Right lobe of liver (tissue), 6 donors: Measurements from ENCODE around the gene MAP4K2. TPM values are rescaled to one million over a fixed set of nuclear protein-coding genes. Genes with fewer than 3 reads are reported as not detected.

Experiments
- ATAC-seq, 4 donors: fragments of 200-7000 bp; cut with Tn5 transposase; one replicate each; pipeline ENCODE4 v1.9.1; 2020; ENCODE audit warnings: mild to moderate bottlenecking in 4 of 4, moderate library complexity in 4 of 4
- DNase-seq, 3 donors: peaks; one replicate each; pipeline ENCODE4 v3.0.0-alpha.2; 2020
- H3K27ac ChIP-seq, 3 donors: fragments of 200-600 bp; one replicate each; pipeline ENCODE4 v1.8.0; 2022
- H3K27me3 ChIP-seq, 2 donors: fragments of 200-600 bp; one replicate each; pipeline ENCODE4 v1.8.0; 2022
- H3K36me3 ChIP-seq, 4 donors: fragments of 200-600 bp; sonication (generic) in 1 of 4; one replicate each; pipeline versions ENCODE4 v1.5.1 to v1.8.0; 2017 to 2022; ENCODE audit warnings: control low read depth in 1 of 4
- H3K4me1 ChIP-seq, 4 donors: fragments of 200-600 bp; sonication (generic) in 1 of 4; one replicate each; pipeline versions ENCODE4 v1.5.1 to v1.8.0; 2017 to 2022; ENCODE audit warnings: control low read depth in 1 of 4
- H3K4me3 ChIP-seq, 3 donors: fragments of 200-600 bp; one replicate each; pipeline ENCODE4 v1.8.0; 2022
- H3K9me3 ChIP-seq, 4 donors: fragments of 200-600 bp; sonication (generic) in 1 of 4; one replicate each; pipeline versions ENCODE4 v1.5.1 to v1.8.0; 2017 to 2022; ENCODE audit warnings: control low read depth in 1 of 4
- POLR2A ChIP-seq: fragments of 450-650 bp; IDR thresholded peaks from one replicate; pipeline ENCODE4 v1.6.1; 2017; ENCODE audit warnings: antibody characterized with exemption, mild to moderate bottlenecking
- WGBS: methylation state at CpG from one replicate; pipeline ENCODE4 v1.1.6; 2018; ENCODE audit warnings: low coverage, low lambda C conversion rate; ENCODE audit not compliant: insufficient coverage; ENCODE audit errors: missing lambda C conversion rate; 5-methylcytosine and 5-hydroxymethylcytosine counted together
- intact Hi-C, 2 donors: fragments of 100-400 bp; cut with DNase I; formaldehyde crosslinking; loops; one replicate each; pipeline versions ENCODE4 v1.11.2 to v1.14.1; 2022
- total RNA-seq, 6 experiments: library from RNA; depleted of rRNA in 2 of 6; stranded (reverse); fragments of >200 nt in 2 of 6; fragmentation: NEBNext Ultra II Directional in 3 of 6; extraction: Animal tissue kit (Norgen Biotek cat#: 25700) in 3 of 6; gene quantifications; one replicate each; pipeline versions ENCODE4 v1.1.0 to v1.2.4, GENCODE V29; 2016 to 2023
- TF ChIP-seq, protein P1 (sequence below), 4 donors: fragments of 200-600 bp in 3 of 4; fragments of 450-650 bp in 1 of 4; IDR thresholded peaks; one replicate each; pipeline versions ENCODE4 v1.5.1 to v1.8.0; 2016 to 2022; ENCODE audit warnings: antibody characterized with exemption in 4 of 4, mild to moderate bottlenecking in 2 of 4
- donor health status: DM: no; HTN: yes; CAD: no.
- donor health status: DM: no; HTN: no; CAD: no.
- donor health status: DM: no; HTN: no; CAD: no.
- donor health status: DM: no; HTN: yes; CAD: no.
- donor health status: DM: no; HTN: yes; CAD: no.

The MAP4K2 gene
- total RNA-seq, 6 experiments from 2014 or later = 3.4 to 14.7 (median 4.8) TPM

DNA sequence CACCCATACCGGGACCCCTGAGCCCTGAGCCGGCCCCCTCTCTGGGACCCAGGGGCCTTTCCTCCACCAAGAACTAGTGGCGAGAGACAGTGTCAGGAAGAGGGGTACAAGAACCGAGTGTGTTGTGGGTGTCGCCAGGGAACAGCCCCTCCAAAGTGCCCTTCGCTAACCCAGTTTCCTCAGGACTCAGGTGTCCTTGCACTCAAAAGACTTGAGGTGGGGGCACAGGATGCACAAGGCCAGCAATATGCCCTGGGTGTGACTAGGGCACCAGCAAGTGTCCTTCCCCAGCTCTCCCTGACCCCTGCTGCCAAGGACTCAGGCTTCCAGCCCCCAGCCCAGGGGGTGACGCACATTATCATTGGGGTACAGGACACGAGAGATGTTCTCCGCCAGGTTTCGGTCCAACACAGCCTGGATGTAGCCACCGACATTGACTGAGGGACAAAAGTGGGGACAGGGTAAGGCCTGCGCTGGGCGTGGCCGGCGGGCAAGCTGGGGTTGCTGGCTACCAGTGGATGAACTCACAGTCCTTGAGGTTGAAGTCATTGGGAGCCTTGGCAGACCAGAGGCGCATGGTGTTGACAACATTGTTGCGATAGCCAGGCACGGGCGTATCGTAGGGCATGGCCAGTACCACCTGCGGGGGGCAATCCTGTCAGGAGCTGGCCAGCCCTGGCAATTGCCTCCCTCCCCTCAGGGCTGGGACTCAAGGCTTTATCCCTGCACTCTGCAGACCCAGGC lies 47.9 kb downstream of the MAP4K2 start:
- 100% methylated on average over 1 of the region's 21 CpGs for WGBS
- DNase-seq (peak in 1 of 3 donors; percentile 44), ATAC-seq (no peak)
- no peaks in the 10 kb centered on the region for H3K27me3 ChIP-seq
- no peak overlapping the region for H3K4me3 ChIP-seq
- intact Hi-C loops = no loop called here
- TF ChIP-seq POLR2A = no peak
- TF ChIP-seq, protein P1, sequence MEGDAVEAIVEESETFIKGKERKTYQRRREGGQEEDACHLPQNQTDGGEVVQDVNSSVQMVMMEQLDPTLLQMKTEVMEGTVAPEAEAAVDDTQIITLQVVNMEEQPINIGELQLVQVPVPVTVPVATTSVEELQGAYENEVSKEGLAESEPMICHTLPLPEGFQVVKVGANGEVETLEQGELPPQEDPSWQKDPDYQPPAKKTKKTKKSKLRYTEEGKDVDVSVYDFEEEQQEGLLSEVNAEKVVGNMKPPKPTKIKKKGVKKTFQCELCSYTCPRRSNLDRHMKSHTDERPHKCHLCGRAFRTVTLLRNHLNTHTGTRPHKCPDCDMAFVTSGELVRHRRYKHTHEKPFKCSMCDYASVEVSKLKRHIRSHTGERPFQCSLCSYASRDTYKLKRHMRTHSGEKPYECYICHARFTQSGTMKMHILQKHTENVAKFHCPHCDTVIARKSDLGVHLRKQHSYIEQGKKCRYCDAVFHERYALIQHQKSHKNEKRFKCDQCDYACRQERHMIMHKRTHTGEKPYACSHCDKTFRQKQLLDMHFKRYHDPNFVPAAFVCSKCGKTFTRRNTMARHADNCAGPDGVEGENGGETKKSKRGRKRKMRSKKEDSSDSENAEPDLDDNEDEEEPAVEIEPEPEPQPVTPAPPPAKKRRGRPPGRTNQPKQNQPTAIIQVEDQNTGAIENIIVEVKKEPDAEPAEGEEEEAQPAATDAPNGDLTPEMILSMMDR (IDR thresholded peaks at IDR 0.05) = no peak
- no peaks in the 10 kb centered on the region for H3K9me3 ChIP-seq
- H3K27ac ChIP-seq = no peak overlapping the region
- no peaks in the 10 kb centered on the region for H3K36me3 ChIP-seq
- no peaks in the 10 kb centered on the region for H3K4me1 ChIP-seq

DNA sequence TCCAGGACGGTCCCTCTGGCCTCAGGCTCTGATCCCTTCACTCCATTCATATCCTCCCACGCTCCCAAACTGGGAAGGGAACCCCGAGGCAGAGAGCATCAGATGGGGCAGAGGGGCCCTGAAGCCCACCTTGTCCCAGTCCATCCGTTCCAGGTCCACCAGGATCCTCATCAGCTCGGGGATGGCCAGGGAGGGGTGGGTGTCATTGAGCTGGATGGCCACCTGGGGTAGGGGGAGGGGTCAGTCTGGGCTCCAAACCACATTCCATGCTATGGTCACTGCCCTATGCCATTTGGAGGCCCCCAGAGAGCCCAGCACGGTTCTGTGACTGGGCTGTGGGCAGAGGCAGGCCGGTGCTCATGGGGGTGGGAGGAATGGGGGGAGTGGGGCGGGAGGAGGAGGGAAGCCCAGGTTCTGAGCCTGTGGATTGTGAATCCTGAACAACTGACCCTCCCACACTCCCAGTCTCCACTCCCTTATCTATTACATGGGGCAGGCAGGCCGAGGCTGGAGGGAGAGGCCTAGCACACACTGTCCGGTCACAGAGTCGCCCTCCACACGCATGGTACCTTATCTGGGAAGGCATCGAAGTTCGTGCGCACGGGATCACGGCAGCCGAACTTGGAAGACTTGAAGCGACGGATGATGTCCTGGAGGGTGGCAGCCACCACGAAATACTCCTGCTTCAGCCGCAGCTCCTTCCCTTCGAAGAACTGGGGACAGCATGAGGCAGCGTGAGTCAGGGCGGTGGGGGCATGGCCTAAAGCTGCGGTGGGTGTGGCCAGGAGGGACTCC lies 48.7 kb downstream of the MAP4K2 start:
- TF ChIP-seq POLR2A = no peak
- TF ChIP-seq, protein P1 (IDR thresholded peaks at IDR 0.05) = no peak
- Histone ChIP-seq H3K9me3 (no peaks in the 10 kb centered on the region), H3K27ac (no peak overlapping the region), H3K36me3 (no peaks in the 10 kb centered on the region), H3K4me3 (no peak overlapping the region), H3K4me1 (no peaks in the 10 kb centered on the region), H3K27me3 (no peaks in the 10 kb centered on the region)
- 77% methylated on average over 6 of the region's 26 CpGs for whole genome bisulfite sequencing
- ATAC-seq (no peak), DNase-seq (peak in 1 of 3 donors; percentile 49)
- intact Hi-C loops = no loop called here

DNA sequence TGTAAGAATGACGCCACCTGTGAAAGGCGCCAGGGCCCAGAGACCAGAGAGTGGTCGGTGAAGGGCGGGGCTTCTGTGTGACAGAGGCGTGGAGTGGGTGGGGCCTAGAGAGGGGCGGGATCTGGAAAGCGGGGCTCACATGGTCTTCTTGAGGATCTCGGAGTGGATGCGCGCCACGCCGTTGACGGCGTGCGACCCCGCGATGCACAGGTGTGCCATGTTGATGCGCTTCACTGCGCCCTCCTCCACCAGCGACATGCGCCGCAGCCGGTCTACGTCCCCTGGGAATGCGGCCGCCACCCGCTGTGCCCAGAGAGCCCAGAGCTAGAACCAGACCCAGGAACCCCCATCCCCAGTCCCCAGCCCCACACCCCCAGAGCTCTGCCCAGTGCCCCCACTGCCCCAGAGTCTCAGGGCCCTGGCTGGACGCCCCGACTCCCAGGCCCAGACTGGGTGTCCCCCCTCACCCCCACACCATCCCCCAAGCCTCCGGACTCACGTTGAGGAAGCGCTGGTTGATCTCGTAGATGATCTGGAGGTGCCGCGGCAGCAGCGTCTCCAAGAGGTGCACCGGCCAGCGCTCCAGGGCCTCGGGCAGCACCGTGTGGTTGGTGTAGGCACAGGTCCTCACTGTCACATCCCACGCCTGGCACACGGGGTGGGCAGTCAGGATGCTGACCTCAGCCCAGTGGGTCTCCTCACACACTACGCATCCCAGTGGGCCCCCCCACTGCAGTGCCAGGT lies 49.5 kb downstream of the MAP4K2 start:
- 93% methylated on average over 5 of the region's 43 CpGs for WGBS
- TF ChIP-seq POLR2A = no peak
- TF ChIP-seq, protein P1 (IDR thresholded peaks at IDR 0.05) = no peak
- H3K9me3 ChIP-seq = no peaks in the 10 kb centered on the region
- no peak overlapping the region for H3K27ac ChIP-seq
- H3K4me1 ChIP-seq = no peaks in the 10 kb centered on the region
- no peaks in the 10 kb centered on the region for H3K27me3 ChIP-seq
- DNase-seq = peak in 1 of 3 donors; percentile 54
- ATAC-seq = no peak
- no peak overlapping the region for H3K4me3 ChIP-seq
- intact Hi-C loops = no loop called here
- H3K36me3 ChIP-seq = no peaks in the 10 kb centered on the region

DNA sequence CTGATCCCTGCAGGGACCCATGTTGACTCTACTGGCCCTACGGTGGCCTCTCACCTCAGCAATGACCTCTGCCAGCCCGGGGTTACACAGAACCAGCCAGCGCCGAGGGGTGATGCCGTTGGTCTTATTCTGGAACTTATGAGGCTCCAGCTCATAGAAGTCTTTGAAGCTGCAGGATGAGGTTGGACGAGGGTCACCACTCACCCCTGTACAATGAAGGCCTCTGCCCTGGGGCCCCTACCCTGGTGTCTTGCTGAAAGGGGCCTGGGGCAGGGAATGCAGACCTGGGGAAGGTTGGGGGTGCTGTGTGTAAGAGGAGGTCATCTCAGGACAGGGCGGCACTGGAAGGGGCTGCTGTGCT lies 50.0 kb downstream of the MAP4K2 start:
- no peak for DNase-seq
- Histone ChIP-seq H3K4me3 (no peak overlapping the region), H3K27me3 (no peaks in the 10 kb centered on the region), H3K9me3 (no peaks in the 10 kb centered on the region), H3K27ac (no peak overlapping the region), H3K36me3 (no peaks in the 10 kb centered on the region), H3K4me1 (no peaks in the 10 kb centered on the region)
- intact Hi-C loops = no loop called here
- WGBS = 100% methylated on average over 1 of the region's 7 CpGs
- TF ChIP-seq, protein P1 (IDR thresholded peaks at IDR 0.05) = no peak
- TF ChIP-seq POLR2A = no peak
- ATAC-seq = no peak
